OCI-LY3 (cell line): ENCODE measurements around the gene ERC2.

Experiments
- EZH2phosphoT487 ChIP-seq: fragments of 200-600 bp; shearing (Covaris generic); IDR thresholded peaks from 2 replicates; pipeline ENCODE4 v1.6.1; 2018; ENCODE audit warnings: antibody characterized with exemption, mixed run types, low read depth
- TF ChIP-seq, protein P1 (sequence below): fragments of 200-600, 300-600 bp; sonication (generic); IDR thresholded peaks from 2 replicates; pipeline ENCODE4 v1.5.1; 2014; ENCODE audit warnings: antibody characterized with exemption, low read length, low read depth

DNA sequence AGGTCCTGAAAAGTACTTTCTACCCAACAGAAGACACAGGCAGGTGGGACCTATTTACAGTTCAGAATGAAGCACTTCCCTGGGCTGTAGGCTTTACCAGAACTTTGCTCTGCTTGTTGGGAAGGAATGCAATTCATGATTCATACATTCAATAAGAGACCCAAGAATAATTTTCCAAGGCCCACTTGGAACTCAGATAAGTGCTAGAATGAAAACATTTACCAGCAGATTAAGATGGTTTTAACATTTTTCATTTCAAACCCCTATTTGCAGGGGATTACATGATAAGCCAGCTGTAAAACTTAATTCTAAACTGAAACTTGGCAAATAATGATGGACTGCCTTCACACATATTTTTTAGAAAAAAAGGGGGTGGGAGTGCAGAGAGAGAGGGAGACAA, 417.2 kb downstream of the ERC2 start:
- TF ChIP-seq, protein P1, sequence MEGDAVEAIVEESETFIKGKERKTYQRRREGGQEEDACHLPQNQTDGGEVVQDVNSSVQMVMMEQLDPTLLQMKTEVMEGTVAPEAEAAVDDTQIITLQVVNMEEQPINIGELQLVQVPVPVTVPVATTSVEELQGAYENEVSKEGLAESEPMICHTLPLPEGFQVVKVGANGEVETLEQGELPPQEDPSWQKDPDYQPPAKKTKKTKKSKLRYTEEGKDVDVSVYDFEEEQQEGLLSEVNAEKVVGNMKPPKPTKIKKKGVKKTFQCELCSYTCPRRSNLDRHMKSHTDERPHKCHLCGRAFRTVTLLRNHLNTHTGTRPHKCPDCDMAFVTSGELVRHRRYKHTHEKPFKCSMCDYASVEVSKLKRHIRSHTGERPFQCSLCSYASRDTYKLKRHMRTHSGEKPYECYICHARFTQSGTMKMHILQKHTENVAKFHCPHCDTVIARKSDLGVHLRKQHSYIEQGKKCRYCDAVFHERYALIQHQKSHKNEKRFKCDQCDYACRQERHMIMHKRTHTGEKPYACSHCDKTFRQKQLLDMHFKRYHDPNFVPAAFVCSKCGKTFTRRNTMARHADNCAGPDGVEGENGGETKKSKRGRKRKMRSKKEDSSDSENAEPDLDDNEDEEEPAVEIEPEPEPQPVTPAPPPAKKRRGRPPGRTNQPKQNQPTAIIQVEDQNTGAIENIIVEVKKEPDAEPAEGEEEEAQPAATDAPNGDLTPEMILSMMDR, result no peak
- no peak for TF ChIP-seq EZH2phosphoT487
